ENCODE data around the gene CCBE1.
"Not testable (repeated sequence)": the region's sequence is repeated elsewhere in the genome, so short reads cannot be mapped to it uniquely, and the experiment has no call there.

Gene CCBE1

DNA sequence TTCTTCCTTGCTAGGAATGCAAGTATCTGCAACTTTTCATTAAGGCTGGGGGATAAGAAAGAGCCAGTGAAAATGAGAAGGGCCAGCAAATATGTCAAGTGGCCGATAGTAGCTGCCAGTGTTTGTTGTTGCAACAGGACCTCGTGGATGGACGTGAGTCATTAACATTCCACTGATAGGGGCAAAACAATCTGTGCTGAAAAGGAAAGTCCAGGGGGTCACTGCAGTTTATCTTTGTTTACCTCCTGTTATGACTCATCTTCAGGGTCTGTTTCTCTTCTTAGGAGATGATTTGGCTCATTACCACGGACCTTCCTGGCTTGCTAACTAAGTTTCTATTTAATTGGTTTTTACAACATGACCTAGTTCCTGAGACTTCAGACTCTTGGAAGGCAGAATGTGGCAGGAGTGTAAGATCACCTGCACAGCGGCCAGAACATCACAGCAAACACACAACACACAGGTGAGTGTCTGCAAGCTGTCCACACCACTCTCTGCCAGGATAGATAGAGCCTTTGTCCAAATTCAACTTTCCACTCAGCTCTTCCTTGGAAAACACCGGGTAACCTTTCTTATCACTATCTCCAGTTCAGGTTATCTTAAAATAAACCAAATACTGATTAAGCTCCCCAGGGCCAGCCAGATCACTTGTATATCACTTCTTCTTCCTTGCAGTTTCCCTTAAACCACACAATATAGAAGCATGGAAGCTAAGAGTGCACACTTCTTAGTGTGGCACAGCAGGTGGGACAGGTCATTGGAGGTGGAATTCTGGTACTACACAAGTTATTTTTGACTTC, 180.7 kb downstream of the CCBE1 start:
- no peak overlapping the region for H3K27ac ChIP-seq (ENCODE audit: low read depth, low read length)
- no peaks in the 10 kb centered on the region for H3K9me3 ChIP-seq (ENCODE audit: control insufficient read depth in 5 of 5, low read length in 5 of 5)
- no peaks in the 10 kb centered on the region for H3K36me3 ChIP-seq (ENCODE audit: control insufficient read depth in 5 of 5, insufficient read depth in 5 of 5, low read length in 5 of 5)
- H3K4me1 ChIP-seq (ENCODE audit: control insufficient read depth in 5 of 5, insufficient read depth in 5 of 5, low read length in 5 of 5): peaks cover 0 to 16% (median 9%) of the 10 kb centered on the region in 5 donors
- peaks cover 0 to 11% (median 6%) of the 10 kb centered on the region in 5 donors for H3K27me3 ChIP-seq (ENCODE audit: control insufficient read depth in 5 of 5, insufficient read depth in 4 of 5, low read length in 5 of 5)
- H3K9ac ChIP-seq (ENCODE audit: low read length in 5 of 5): no peak overlapping the region
- H3K4me3 ChIP-seq (ENCODE audit: low read depth in 1 of 5, low read length in 5 of 5): no peak overlapping the region

DNA sequence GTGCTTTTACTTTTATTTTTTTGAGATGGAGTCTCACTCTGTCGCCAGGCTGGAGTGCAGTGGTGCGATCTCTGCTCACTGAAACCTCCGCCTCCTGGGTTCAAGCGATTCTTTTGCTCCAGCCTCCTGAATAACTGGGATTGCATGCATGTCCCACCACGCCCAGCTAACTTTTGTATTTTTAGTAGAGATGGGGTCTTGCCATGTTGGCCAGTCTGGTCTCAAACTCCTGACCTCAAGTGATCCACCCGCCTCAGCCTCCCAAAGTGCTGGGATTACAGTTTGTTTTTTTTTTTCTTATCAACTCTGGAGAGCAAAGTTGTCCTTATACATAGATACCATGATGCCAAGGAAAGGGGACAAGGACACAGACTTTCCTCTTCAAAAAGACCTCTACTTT, 181.3 kb downstream of the CCBE1 start:
- not testable (repeated sequence) for H3K9ac ChIP-seq (ENCODE audit: low read length in 5 of 5); H3K9me3 ChIP-seq (ENCODE audit: control insufficient read depth in 5 of 5, low read length in 5 of 5); H3K4me3 ChIP-seq (ENCODE audit: low read depth in 1 of 5, low read length in 5 of 5); H3K36me3 ChIP-seq (ENCODE audit: control insufficient read depth in 5 of 5, insufficient read depth in 5 of 5, low read length in 5 of 5); H3K27ac ChIP-seq (ENCODE audit: low read depth, low read length)
- peaks cover 0 to 11% (median 6%) of the 10 kb centered on the region in 5 donors for H3K27me3 ChIP-seq (ENCODE audit: control insufficient read depth in 5 of 5, insufficient read depth in 4 of 5, low read length in 5 of 5)
- H3K4me1 ChIP-seq (ENCODE audit: control insufficient read depth in 5 of 5, insufficient read depth in 5 of 5, low read length in 5 of 5): peaks cover 0 to 16% (median 9%) of the 10 kb centered on the region in 5 donors

- no peak overlapping the region for H3K4me3 ChIP-seq (ENCODE audit: low read depth in 1 of 5, low read length in 5 of 5)
- H3K27me3 ChIP-seq (ENCODE audit: control insufficient read depth in 5 of 5, insufficient read depth in 4 of 5, low read length in 5 of 5): peaks cover 0 to 11% (median 6%) of the 10 kb centered on the region in 5 donors
These were observed 182.1 kb downstream of the CCBE1 start for GRCh38 chr18:59515147-59515546.

DNA sequence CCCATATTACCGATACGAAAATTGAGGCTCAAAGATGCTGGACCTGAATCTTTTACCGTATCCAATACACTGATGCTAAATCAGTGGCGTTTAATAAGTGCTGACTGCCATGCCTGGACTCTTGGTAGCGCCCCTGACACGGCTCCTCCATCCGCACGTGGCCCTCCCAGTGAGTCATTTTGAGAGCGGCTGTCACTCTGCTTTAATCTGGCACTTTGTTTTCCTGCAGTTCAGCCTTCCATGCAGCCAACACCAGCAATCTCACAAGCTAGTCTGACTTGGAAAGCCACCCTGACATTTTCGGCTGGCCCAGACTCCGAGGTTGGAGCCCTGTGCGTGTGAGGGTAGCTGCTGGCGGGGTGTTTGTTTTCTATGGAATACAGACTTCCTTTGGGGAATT, 183.0 kb downstream of the CCBE1 start:
- H3K27ac ChIP-seq (ENCODE audit: low read depth, low read length): no peak overlapping the region
- H3K9ac ChIP-seq (ENCODE audit: low read length in 5 of 5): no peak overlapping the region
- H3K4me3 ChIP-seq (ENCODE audit: low read depth in 1 of 5, low read length in 5 of 5): no peak overlapping the region
- peaks cover 0 to 11% (median 8%) of the 10 kb centered on the region in 5 donors for H3K27me3 ChIP-seq (ENCODE audit: control insufficient read depth in 5 of 5, insufficient read depth in 4 of 5, low read length in 5 of 5)
- H3K9me3 ChIP-seq (ENCODE audit: control insufficient read depth in 5 of 5, low read length in 5 of 5): no peaks in the 10 kb centered on the region
- H3K36me3 ChIP-seq (ENCODE audit: control insufficient read depth in 5 of 5, insufficient read depth in 5 of 5, low read length in 5 of 5): no peaks in the 10 kb centered on the region
- H3K4me1 ChIP-seq (ENCODE audit: control insufficient read depth in 5 of 5, insufficient read depth in 5 of 5, low read length in 5 of 5): peaks cover 0 to 16% (median 9%) of the 10 kb centered on the region in 5 donors

More at GRCh38 chr18:59515147-59515546, 182.1 kb downstream of the CCBE1 start:
- Histone ChIP-seq H3K4me1 (ENCODE audit: control insufficient read depth in 5 of 5, insufficient read depth in 5 of 5, low read length in 5 of 5) (peaks cover 0 to 16% (median 9%) of the 10 kb centered on the region in 5 donors), H3K36me3 (ENCODE audit: control insufficient read depth in 5 of 5, insufficient read depth in 5 of 5, low read length in 5 of 5) (no peaks in the 10 kb centered on the region), H3K9ac (ENCODE audit: low read length in 5 of 5) (no peak overlapping the region), H3K9me3 (ENCODE audit: control insufficient read depth in 5 of 5, low read length in 5 of 5) (no peaks in the 10 kb centered on the region), H3K27ac (ENCODE audit: low read depth, low read length) (no peak overlapping the region)

DNA sequence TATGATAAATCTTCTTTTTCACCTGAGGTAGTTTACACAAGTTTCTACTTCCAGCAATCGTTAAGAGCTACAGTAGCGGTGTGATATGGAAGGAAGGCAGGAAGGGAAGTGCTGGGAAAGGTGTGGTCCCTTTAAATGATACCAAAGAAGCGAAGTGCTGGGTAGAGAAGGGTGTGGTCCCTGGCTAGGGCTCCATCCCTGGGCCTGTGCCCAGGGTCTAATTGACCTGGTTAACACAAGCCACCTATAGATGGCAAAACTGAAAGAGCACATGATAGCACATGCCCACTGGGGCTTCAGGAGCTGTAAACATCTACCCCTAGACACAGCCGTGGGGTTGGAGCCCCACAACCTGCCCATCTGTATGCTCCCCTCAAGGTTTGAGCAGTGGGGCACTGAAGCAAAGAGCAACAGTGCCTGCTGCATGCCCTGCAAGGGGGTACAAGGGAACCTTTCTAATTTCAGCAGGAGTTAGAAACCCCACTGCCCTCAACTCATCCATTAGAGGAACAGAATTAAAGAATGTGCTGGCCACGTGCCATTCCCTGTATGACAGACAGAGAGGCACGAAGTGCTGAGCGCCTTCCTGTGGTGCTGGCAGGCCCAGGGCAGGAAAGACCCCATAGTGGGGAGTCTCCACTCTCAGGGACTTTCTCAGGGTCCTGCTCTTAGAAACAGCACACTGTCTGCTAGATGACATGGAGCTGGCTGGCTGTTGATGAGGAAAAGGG, 185.0 kb downstream of the CCBE1 start:
- H3K36me3 ChIP-seq (ENCODE audit: control insufficient read depth in 5 of 5, insufficient read depth in 5 of 5, low read length in 5 of 5): no peaks in the 10 kb centered on the region
- no peak overlapping the region for H3K4me3 ChIP-seq (ENCODE audit: low read depth in 1 of 5, low read length in 5 of 5)
- H3K9me3 ChIP-seq (ENCODE audit: control insufficient read depth in 5 of 5, low read length in 5 of 5): no peaks in the 10 kb centered on the region
- H3K4me1 ChIP-seq (ENCODE audit: control insufficient read depth in 5 of 5, insufficient read depth in 5 of 5, low read length in 5 of 5): peaks cover 0 to 16% (median 9%) of the 10 kb centered on the region in 5 donors
- no peak overlapping the region for H3K9ac ChIP-seq (ENCODE audit: low read length in 5 of 5)
- peaks cover 0 to 11% (median 5%) of the 10 kb centered on the region in 5 donors for H3K27me3 ChIP-seq (ENCODE audit: control insufficient read depth in 5 of 5, insufficient read depth in 4 of 5, low read length in 5 of 5)
- H3K27ac ChIP-seq (ENCODE audit: low read depth, low read length): no peak overlapping the region

GRCh38 chr18:59509481-59510442, 187.5 kb downstream of the CCBE1 start:
- Histone ChIP-seq H3K27me3 (ENCODE audit: control insufficient read depth in 5 of 5, insufficient read depth in 4 of 5, low read length in 5 of 5) (peaks cover 0 to 11% (median 4%) of the 10 kb centered on the region in 5 donors), H3K4me3 (ENCODE audit: low read depth in 1 of 5, low read length in 5 of 5) (no peak overlapping the region), H3K36me3 (ENCODE audit: control insufficient read depth in 5 of 5, insufficient read depth in 5 of 5, low read length in 5 of 5) (no peaks in the 10 kb centered on the region), H3K4me1 (ENCODE audit: control insufficient read depth in 5 of 5, insufficient read depth in 5 of 5, low read length in 5 of 5) (peaks cover 0 to 5% (median 4%) of the 10 kb centered on the region in 5 donors), H3K9me3 (ENCODE audit: control insufficient read depth in 5 of 5, low read length in 5 of 5) (no peaks in the 10 kb centered on the region), H3K27ac (ENCODE audit: low read depth, low read length) (no peak overlapping the region), H3K9ac (ENCODE audit: low read length in 5 of 5) (no peak overlapping the region)

DNA sequence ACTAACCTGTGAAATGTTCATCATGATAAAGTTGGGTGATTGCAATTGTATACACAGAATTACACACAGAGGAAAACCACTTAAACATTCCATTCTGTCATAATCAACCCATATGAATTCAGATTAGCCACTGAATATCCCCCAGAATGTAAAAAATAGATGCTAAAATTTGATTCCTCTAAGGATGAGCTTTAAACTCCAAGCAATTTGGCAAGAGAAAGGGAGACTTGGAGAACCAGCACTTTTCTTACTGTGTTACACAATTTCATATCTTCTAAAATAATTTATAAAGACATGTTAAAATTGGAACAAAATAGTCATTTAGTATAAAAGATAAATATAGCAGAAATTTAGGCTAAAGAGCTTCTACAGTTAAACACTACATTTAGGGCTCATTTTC, 191.9 kb downstream of the CCBE1 start:
- Histone ChIP-seq H3K4me3 (ENCODE audit: low read depth in 1 of 5, low read length in 5 of 5) (no peak overlapping the region), H3K9ac (ENCODE audit: low read length in 5 of 5) (no peak overlapping the region), H3K36me3 (ENCODE audit: control insufficient read depth in 5 of 5, insufficient read depth in 5 of 5, low read length in 5 of 5) (no peaks in the 10 kb centered on the region), H3K4me1 (ENCODE audit: control insufficient read depth in 5 of 5, insufficient read depth in 5 of 5, low read length in 5 of 5) (peaks cover 0 to 14% (median 4%) of the 10 kb centered on the region in 5 donors), H3K27me3 (ENCODE audit: control insufficient read depth in 5 of 5, insufficient read depth in 4 of 5, low read length in 5 of 5) (peaks cover 0 to 4% (median under 1%) of the 10 kb centered on the region in 5 donors), H3K9me3 (ENCODE audit: control insufficient read depth in 5 of 5, low read length in 5 of 5) (peaks cover 0 to under 1% (median 0%) of the 10 kb centered on the region in 5 donors), H3K27ac (ENCODE audit: low read depth, low read length) (no peak overlapping the region)

DNA sequence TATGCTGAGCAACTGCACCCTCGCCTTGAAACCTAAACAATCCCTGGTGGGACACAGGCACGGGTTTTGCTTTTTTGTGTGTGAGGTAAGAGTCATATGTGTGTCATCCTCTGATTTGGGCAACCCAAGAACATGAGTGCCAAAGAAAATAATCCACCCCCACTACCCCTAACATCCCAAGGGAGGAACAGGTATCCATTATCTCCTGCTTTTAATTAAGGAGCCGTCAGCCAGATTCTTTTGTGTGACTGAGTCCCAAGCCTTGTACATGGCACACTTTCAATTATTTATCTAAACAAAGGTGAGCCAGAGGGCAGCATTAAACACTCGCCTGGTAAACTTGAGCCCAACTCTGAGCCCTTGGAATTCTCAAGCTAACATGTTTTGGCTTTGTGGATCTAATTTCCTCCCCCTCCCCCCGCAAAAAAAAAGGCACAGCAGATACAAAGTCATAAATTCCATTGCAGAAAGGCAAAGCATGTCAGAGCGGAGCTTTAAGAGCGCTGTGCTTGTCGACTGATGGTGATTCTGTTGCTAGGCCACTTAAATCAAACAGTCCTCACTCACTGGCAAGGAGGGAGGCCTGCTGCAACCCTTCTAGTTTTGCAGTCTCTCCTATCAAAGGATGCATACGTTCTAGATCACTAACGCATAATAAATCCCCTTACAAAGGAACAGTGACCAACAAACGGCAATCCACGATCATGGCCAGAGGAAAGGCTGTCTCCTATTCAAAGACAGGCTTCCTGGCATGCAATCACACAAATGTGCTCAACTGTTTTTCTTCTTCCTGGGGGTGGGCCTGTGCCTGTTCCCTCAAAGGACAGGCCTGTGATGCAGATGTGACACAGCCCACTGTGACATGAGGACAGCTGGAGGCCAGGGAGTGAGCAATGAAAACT, 194.7 kb downstream of the CCBE1 start:
- Histone ChIP-seq H3K9ac (ENCODE audit: low read length in 5 of 5) (no peak overlapping the region), H3K27ac (ENCODE audit: low read depth, low read length) (no peak overlapping the region), H3K9me3 (ENCODE audit: control insufficient read depth in 5 of 5, low read length in 5 of 5) (peaks cover 0 to 6% (median 0%) of the 10 kb centered on the region in 5 donors), H3K36me3 (ENCODE audit: control insufficient read depth in 5 of 5, insufficient read depth in 5 of 5, low read length in 5 of 5) (no peaks in the 10 kb centered on the region), H3K27me3 (ENCODE audit: control insufficient read depth in 5 of 5, insufficient read depth in 4 of 5, low read length in 5 of 5) (peaks cover 0 to 4% (median 0%) of the 10 kb centered on the region in 5 donors), H3K4me1 (ENCODE audit: control insufficient read depth in 5 of 5, insufficient read depth in 5 of 5, low read length in 5 of 5) (peaks cover 0 to 14% (median 4%) of the 10 kb centered on the region in 5 donors), H3K4me3 (ENCODE audit: low read depth in 1 of 5, low read length in 5 of 5) (no peak overlapping the region)

GRCh38 chr18:59501920-59502273, 195.3 kb downstream of the CCBE1 start:
- Histone ChIP-seq H3K36me3 (ENCODE audit: control insufficient read depth in 5 of 5, insufficient read depth in 5 of 5, low read length in 5 of 5) (no peaks in the 10 kb centered on the region), H3K4me3 (ENCODE audit: low read depth in 1 of 5, low read length in 5 of 5) (no peak overlapping the region), H3K9me3 (ENCODE audit: control insufficient read depth in 5 of 5, low read length in 5 of 5) (peaks cover 0 to 6% (median 0%) of the 10 kb centered on the region in 5 donors), H3K27me3 (ENCODE audit: control insufficient read depth in 5 of 5, insufficient read depth in 4 of 5, low read length in 5 of 5) (peaks cover 0 to 3% (median 0%) of the 10 kb centered on the region in 5 donors), H3K4me1 (ENCODE audit: control insufficient read depth in 5 of 5, insufficient read depth in 5 of 5, low read length in 5 of 5) (peaks cover 0 to 14% (median 4%) of the 10 kb centered on the region in 5 donors), H3K27ac (ENCODE audit: low read depth, low read length) (no peak overlapping the region), H3K9ac (ENCODE audit: low read length in 5 of 5) (no peak overlapping the region)
